Transverse colon (tissue), 4 donors: ENCODE results near the gene CLDN22.

Experiments
- CTCF ChIP-seq, 5 experiments: fragments of 200-600 bp in 3 of 5; fragments of 450-650 bp in 2 of 5; sonication (generic) in 3 of 5; IDR thresholded peaks; 1 replicate in 2 of 5; 2 replicates in 3 of 5; pipeline ENCODE4 v1.5.1; 2016 to 2017; ENCODE audit warnings: antibody characterized with exemption in 5 of 5, inconsistent platforms in 3 of 5, mild to moderate bottlenecking in 2 of 5, moderate library complexity in 1 of 5
- EP300 ChIP-seq: sonication (generic); formaldehyde crosslinking; IDR thresholded peaks from one replicate; pipeline ENCODE4 v1.6.1; 2017; ENCODE audit warnings: antibody characterized with exemption, low read depth
- POLR2A ChIP-seq: fragments of 450-650 bp; IDR thresholded peaks from one replicate; pipeline ENCODE4 v1.6.1; 2016; ENCODE audit warnings: antibody characterized with exemption, mild to moderate bottlenecking, moderate library complexity
- POLR2AphosphoS5 ChIP-seq, 3 donors: sonication (generic); formaldehyde crosslinking; IDR thresholded peaks; one replicate each; pipeline ENCODE4 v1.6.1; 2016; ENCODE audit warnings: antibody characterized with exemption in 3 of 3

- TF ChIP-seq CTCF (IDR thresholded peaks at IDR 0.05) (no peak), POLR2A (no peak), EP300 (no peak), POLR2AphosphoS5 (IDR thresholded peaks at IDR 0.05) (no peak)
These were observed 44.0 kb downstream of the CLDN22 start for GRCh38 chr4:183276106-183276505.
